Activated naive CD4-positive, alpha-beta T cell treated with anti-CD3 and anti-CD28 coated beads, Interleukin-2, amount 50 U/mL, for 72 hours (primary cell): Measurements from ENCODE around the gene ZNF835. TPM values are rescaled to one million over a fixed set of nuclear protein-coding genes. Genes with fewer than 3 reads are reported as not detected.
"Not testable (repeated sequence)": the region's sequence is repeated elsewhere in the genome, so short reads cannot be mapped to it uniquely, and the experiment has no call there.

Experiments
- ATAC-seq, 2 donors: fragments of 150-1000 bp; cut with Tn5 transposase; 2 replicates each; pipeline ENCODE4 v1.10.0; 2021; ENCODE audit warnings: mild to moderate bottlenecking in 2 of 2, moderate library complexity in 2 of 2
- DNase-seq, 2 donors: peaks; one replicate each; pipeline ENCODE4 v3.0.0; 2021 to 2022; ENCODE audit warnings: low spot score in 2 of 2
- H3K27ac Mint-ChIP-seq, 2 donors: one replicate each; pipeline ENCODE4 v1.8.0; 2022; ENCODE audit warnings: mild to moderate bottlenecking in 2 of 2, mixed read lengths in 2 of 2
- H3K36me3 Mint-ChIP-seq, 2 donors: one replicate each; pipeline ENCODE4 v1.8.0; 2022; ENCODE audit warnings: mixed read lengths in 2 of 2
- H3K9me3 Mint-ChIP-seq, 2 donors: one replicate each; pipeline ENCODE4 v1.8.0; 2022; ENCODE audit warnings: mixed read lengths in 2 of 2
- total RNA-seq, 2 donors: library from RNA; stranded (reverse); gene quantifications; one replicate each; pipeline ENCODE4 v1.2.3, GENCODE V29; 2022

Gene ZNF835
- 1 to 10 TPM; 1.7 to 2.2 TPM for total RNA-seq

DNA sequence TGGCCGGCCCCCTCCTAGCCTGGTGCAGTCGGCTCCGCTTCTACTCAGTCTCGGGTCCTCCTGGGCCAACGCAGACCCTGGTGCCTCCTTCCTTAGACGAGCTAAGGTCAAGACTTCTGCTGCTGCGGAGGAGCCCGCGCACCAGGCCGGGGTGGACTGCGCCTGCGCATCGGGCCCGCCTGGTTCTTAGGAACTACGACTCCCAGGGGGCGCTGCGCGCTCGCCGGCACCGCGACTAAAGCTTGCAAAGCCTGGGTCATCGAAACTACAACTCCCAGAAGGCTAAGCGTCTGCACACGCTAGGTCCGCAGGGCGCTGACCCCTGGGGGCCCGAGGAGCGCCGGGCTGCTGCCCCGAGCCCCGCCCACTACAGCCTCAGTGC, at the start of gene ZNF835:
TSS of gene ZNF835 (minus strand) at position 145 of the 382 bp plus-strand sequence. CDS start 6,559 bp downstream, outside the sequence.
- Mint-ChIP-seq H3K27ac (peak within 1 kb of the TSS in 1 of 2 donors; percentile 88), H3K36me3 (peaks cover 37 to 42% of the 10 kb centered on the region in 2 donors), H3K9me3 (peaks cover 8 to 11% of the 10 kb centered on the region in 2 donors)
- DNase-seq (peak; percentile 81 to 92), ATAC-seq (peak; percentile 93 to 98)

DNA sequence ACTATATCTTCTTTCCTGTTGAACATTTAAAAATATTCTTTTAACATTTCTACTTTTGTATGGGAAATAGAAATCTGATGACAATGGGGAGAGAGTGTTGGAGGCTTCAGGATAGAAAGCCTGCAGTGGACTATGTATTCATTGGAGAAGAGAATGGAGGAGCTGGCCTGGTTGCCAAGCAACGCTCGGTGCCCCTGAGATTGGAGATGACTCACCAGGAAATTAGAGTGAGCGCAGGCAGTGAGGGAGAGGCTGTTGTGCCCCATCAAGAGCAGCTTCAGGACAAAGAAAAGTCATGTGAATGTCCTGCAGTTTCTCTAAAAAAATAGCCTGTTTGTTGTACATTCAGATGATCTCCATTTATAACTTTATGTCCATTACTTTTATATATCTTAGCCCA, 48.7 kb upstream of the ZNF835 start:
- Mint-ChIP-seq H3K36me3 (peaks cover 32 to 40% of the 10 kb centered on the region in 2 donors), H3K9me3 (peaks cover 27 to 38% of the 10 kb centered on the region in 2 donors), H3K27ac (no peak overlapping the region)
- DNase-seq: no peak
- no peak for ATAC-seq

- peaks cover 21 to 27% of the 10 kb centered on the region in 2 donors for H3K36me3 Mint-ChIP-seq
- H3K9me3 Mint-ChIP-seq: peaks cover 17 to 29% of the 10 kb centered on the region in 2 donors
- ATAC-seq: no peak
- DNase-seq: no peak
- no peak overlapping the region for H3K27ac Mint-ChIP-seq
These were observed 46.7 kb upstream of the ZNF835 start for GRCh38 chr19:56718231-56718630.

GRCh38 chr19:56712611-56713276, 41.2 kb upstream of the ZNF835 start:
- no peak for DNase-seq
- Mint-ChIP-seq H3K27ac (no peak overlapping the region), H3K36me3 (peaks cover 21 to 23% of the 10 kb centered on the region in 2 donors), H3K9me3 (peaks cover 18 to 25% of the 10 kb centered on the region in 2 donors)
- no peak for ATAC-seq

DNA sequence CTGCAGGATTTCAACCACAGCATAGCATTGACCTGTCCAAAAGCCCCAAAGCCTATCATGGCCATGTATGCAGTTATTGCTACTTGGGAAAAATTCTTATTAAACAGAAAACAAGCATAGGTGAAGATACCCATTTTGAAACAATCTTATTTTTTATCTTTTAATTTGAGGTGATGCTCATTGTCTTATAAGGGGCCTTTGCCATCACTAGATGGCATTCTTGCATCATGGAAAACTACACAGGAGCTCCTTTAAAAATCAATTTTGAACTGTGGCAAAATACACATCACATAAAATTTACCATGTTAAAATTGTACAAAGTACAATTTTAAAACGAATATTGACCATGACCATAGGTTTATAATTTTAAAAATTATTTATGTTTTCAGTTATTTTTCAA, 38.9 kb upstream of the ZNF835 start:
- no peak overlapping the region for H3K27ac Mint-ChIP-seq
- DNase-seq (no peak), ATAC-seq (no peak)
- peaks cover 15 to 18% of the 10 kb centered on the region in 2 donors for H3K36me3 Mint-ChIP-seq
- peaks cover 35 to 43% of the 10 kb centered on the region in 2 donors for H3K9me3 Mint-ChIP-seq

DNA sequence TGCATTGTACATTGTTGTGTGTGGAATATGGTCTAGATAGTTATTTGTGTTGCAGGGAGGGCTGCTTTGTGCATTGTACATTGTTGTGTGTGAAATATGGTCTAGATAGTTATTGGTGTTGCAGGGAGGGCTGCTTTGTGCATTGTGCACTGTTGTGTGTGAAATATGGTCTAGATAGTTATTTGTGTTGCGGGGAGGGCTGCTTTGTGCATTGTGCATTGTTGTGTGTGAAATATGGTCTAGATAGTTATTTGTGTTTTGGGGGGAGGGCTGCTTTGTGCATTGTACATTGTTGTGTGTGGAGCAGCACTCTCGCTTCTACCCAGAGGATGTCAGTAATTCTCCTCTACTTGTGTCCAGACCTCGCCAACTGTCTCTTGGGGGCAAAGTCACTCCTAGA, 36.3 kb upstream of the ZNF835 start:
- peaks cover 17 to 25% of the 10 kb centered on the region in 2 donors for H3K36me3 Mint-ChIP-seq
- no peak for DNase-seq
- no peak for ATAC-seq
- peaks cover 41 to 52% of the 10 kb centered on the region in 2 donors for H3K9me3 Mint-ChIP-seq
- no peak overlapping the region for H3K27ac Mint-ChIP-seq

GRCh38 chr19:56705939-56706338, 34.4 kb upstream of the ZNF835 start:
- no peak for DNase-seq
- H3K36me3 Mint-ChIP-seq: peaks cover 21 to 29% of the 10 kb centered on the region in 2 donors
- no peak overlapping the region for H3K27ac Mint-ChIP-seq
- no peak for ATAC-seq
- H3K9me3 Mint-ChIP-seq: peaks cover 39 to 45% of the 10 kb centered on the region in 2 donors

DNA sequence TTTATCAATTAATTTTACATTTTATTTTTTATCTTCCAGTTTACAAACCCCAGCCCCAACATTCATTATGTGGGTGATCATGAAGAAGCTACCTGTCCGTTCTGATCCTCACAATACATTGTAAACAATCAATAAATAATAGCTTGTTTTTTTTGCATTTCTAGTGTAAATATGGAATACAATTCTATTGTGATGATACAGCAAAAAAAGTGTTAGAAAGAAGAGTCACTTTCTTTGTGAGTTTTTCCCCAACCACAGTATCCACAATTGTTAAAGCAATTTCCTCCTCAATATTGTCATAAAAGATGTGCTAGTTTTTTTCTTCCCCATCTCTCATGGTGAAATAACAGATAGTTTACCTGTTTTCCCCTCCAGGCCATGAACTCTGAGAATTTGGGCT, 30.3 kb upstream of the ZNF835 start:
- ATAC-seq (no peak), DNase-seq (no peak)
- Mint-ChIP-seq H3K36me3 (peaks cover 27 to 44% of the 10 kb centered on the region in 2 donors), H3K27ac (no peak overlapping the region), H3K9me3 (peaks cover 39 to 43% of the 10 kb centered on the region in 2 donors)

GRCh38 chr19:56699552-56699951, 28.0 kb upstream of the ZNF835 start:
- peaks cover 25 to 35% of the 10 kb centered on the region in 2 donors for H3K9me3 Mint-ChIP-seq
- no peak for DNase-seq
- ATAC-seq: no peak
- H3K27ac Mint-ChIP-seq: no peak overlapping the region
- H3K36me3 Mint-ChIP-seq: peaks cover 22 to 44% of the 10 kb centered on the region in 2 donors

- peaks cover 19 to 33% of the 10 kb centered on the region in 2 donors for H3K36me3 Mint-ChIP-seq
- no peak overlapping the region for H3K27ac Mint-ChIP-seq
- ATAC-seq: no peak
- DNase-seq: no peak
- H3K9me3 Mint-ChIP-seq: peaks cover 29 to 31% of the 10 kb centered on the region in 2 donors
These were observed 20.8 kb upstream of the ZNF835 start for GRCh38 chr19:56692206-56692895.

DNA sequence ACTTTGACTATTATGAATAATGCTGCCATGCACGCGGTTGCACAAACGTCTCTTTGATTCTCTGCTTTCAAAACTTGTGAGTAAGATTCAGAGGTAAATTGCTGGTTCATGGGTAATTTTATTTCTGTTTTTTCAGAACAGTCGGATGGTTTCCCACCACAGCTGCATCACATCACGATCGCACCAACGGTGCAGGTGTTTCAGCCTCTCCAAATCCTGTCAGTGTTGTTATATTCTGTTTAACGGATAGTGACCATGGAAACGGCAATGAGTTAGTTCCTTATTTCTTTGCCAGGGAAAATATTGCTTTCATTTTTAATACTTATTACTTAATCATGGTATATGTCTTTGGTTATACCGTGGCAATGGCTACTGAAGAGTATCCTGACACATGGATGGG, 19.1 kb upstream of the ZNF835 start:
- DNase-seq: no peak
- Mint-ChIP-seq H3K9me3 (peaks cover 33 to 35% of the 10 kb centered on the region in 2 donors), H3K36me3 (peaks cover 19 to 45% of the 10 kb centered on the region in 2 donors), H3K27ac (no peak overlapping the region)
- ATAC-seq: no peak

DNA sequence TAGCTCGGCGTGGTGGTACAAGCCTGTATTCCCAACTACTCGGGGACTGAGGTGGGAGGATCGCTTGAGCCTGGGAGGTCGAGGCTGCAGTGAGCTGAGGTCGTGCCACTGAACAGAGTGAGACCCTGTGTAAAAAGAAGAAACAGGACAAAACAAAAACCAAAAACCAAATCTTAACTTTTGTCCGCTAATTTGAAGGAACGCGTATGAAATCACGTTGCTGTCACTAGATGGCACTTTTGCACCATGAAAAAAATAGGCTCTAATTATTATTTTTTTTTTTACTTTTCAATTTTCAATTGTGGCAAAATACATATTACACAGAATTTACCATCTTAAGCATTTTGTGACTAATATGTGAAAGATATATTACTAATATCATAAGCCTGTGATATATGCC, 17.6 kb upstream of the ZNF835 start:
- Mint-ChIP-seq H3K36me3 (peaks cover 29 to 59% of the 10 kb centered on the region in 2 donors), H3K27ac (no peak overlapping the region), H3K9me3 (peaks cover 41 to 43% of the 10 kb centered on the region in 2 donors)
- DNase-seq (no peak), ATAC-seq (no peak)

GRCh38 chr19:56687031-56687430, 15.5 kb upstream of the ZNF835 start:
- DNase-seq: no peak
- no peak overlapping the region for H3K27ac Mint-ChIP-seq
- H3K9me3 Mint-ChIP-seq: peaks cover 26 to 27% of the 10 kb centered on the region in 2 donors
- no peak for ATAC-seq
- H3K36me3 Mint-ChIP-seq: peaks cover 14 to 42% of the 10 kb centered on the region in 2 donors

GRCh38 chr19:56683116-56683515, 11.6 kb upstream of the ZNF835 start:
- H3K9me3 Mint-ChIP-seq: peaks cover 24% of the 10 kb centered on the region in 2 donors
- peaks cover 14 to 43% of the 10 kb centered on the region in 2 donors for H3K36me3 Mint-ChIP-seq

DNA sequence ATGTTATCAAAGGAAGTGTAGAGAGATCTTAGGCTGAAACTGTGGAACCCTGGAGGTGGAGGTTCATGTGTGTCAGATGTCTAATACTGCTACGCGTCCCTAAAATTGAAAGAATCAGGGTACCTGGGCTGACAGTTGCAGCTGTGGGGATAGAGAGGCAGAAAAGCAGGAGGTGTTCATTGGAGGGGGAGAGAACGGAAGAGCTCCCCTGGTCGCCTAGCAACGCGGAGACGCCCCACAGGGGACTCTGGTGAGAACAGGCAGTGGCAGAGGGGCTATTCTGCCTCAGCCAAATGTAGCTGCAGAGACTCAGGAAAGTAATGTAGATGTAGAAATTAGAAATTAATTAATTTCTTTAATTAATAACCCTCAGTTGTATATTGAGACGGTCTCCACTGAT, 10.1 kb upstream of the ZNF835 start:
- DNase-seq (no peak), ATAC-seq (no peak)
- H3K27ac Mint-ChIP-seq: no peak overlapping the region
- peaks cover 18% of the 10 kb centered on the region in 2 donors for H3K9me3 Mint-ChIP-seq
- H3K36me3 Mint-ChIP-seq: peaks cover 14 to 42% of the 10 kb centered on the region in 2 donors

More at GRCh38 chr19:56683116-56683515, 11.6 kb upstream of the ZNF835 start:
- ATAC-seq (no peak), DNase-seq (no peak)
- H3K27ac Mint-ChIP-seq: no peak overlapping the region

DNA sequence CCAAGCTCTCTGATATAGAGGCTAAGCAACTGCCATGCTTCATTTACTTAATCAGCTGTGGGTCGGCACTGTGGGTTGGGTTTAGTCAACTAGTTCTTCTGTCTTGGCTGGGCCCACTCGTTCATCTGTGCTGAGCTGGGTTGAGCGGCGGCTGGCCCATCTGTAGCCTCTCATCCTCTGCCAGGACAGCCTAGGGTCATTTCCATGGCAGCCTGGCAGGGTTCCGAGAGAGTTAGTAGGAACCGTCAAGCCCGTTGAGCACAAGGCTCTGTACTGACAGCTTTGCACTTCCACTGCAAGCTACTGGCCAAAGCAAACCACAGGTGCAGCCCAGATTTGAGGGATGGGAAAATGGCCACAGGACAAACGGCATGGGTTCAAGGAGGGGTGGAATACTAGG, 6.6 kb upstream of the ZNF835 start:
- DNase-seq (no peak), ATAC-seq (no peak)
- peaks cover 5 to 22% of the 10 kb centered on the region in 2 donors for H3K36me3 Mint-ChIP-seq
- no peak overlapping the region for H3K27ac Mint-ChIP-seq
- peaks cover 8 to 15% of the 10 kb centered on the region in 2 donors for H3K9me3 Mint-ChIP-seq

GRCh38 chr19:56672610-56673009, 1.1 kb upstream of the ZNF835 start:
- not testable (repeated sequence) for DNase-seq, H3K27ac Mint-ChIP-seq, ATAC-seq
- Mint-ChIP-seq H3K9me3 (peaks cover 8 to 11% of the 10 kb centered on the region in 2 donors), H3K36me3 (peaks cover 31 to 40% of the 10 kb centered on the region in 2 donors)
